ENCODE data around the gene HDAC10. TPM values are rescaled to one million over a fixed set of nuclear protein-coding genes. Genes with fewer than 3 reads are reported as not detected.

HDAC10 gene
- total and polyA plus RNA-seq, 10 donors = 25.0 to 108 (median 69.9) TPM

DNA sequence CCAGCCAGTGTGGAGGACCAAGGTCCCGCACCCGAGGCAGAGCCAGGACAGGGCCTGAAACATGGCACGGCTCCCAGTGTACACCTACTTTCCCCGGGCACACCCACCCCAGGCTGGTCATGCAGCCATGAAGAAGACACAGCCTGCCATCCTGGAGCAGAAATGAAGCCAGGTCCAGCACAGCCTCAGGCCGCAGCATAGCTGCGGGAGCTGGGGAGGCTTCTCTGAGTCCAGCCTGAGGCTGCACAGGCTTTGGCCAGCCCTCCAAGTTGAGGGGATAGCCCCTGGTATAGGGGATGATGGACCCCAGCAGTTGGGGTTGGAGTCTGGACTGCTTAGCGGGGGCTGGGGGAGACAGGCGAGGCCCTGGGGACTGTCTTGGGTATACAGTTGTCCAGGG lies 2.9 kb upstream of the HDAC10 start:
- no peaks in the 10 kb centered on the region for H3K9me3 ChIP-seq
- WGBS, 5 donors = 71 to 88% (median 84%) methylated on average over 4 to 8 of the region's 8 CpGs
- TF ChIP-seq POLR2A (IDR thresholded peaks at IDR 0.05) (no peak), POLR2AphosphoS5 (IDR thresholded peaks at IDR 0.05) (no peak)
- TF ChIP-seq, protein P1, sequence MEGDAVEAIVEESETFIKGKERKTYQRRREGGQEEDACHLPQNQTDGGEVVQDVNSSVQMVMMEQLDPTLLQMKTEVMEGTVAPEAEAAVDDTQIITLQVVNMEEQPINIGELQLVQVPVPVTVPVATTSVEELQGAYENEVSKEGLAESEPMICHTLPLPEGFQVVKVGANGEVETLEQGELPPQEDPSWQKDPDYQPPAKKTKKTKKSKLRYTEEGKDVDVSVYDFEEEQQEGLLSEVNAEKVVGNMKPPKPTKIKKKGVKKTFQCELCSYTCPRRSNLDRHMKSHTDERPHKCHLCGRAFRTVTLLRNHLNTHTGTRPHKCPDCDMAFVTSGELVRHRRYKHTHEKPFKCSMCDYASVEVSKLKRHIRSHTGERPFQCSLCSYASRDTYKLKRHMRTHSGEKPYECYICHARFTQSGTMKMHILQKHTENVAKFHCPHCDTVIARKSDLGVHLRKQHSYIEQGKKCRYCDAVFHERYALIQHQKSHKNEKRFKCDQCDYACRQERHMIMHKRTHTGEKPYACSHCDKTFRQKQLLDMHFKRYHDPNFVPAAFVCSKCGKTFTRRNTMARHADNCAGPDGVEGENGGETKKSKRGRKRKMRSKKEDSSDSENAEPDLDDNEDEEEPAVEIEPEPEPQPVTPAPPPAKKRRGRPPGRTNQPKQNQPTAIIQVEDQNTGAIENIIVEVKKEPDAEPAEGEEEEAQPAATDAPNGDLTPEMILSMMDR (IDR thresholded peaks at IDR 0.05 in 8 of 11, conservative IDR thresholded peaks at IDR 0.05 in 3 of 11) = no peak
- no peak for DNase-seq
- peaks cover 0 to 9% (median 0%) of the 10 kb centered on the region in 6 donors for H3K36me3 ChIP-seq
- no peak overlapping the region for H3K4me3 ChIP-seq
- intact Hi-C loops (cut with DNase I; ENCODE audit: low total_unique reads) = loop anchor here (5.0 kb wide), 1 partner anchor 88 kb away; the partner anchor contains the start of gene PPP6R2
- H3K4me1 ChIP-seq = peaks cover 20 to 35% (median 32%) of the 10 kb centered on the region in 6 donors
- H3K27ac ChIP-seq = no peak overlapping the region
- peaks cover 0 to 8% (median 0%) of the 10 kb centered on the region in 7 donors for H3K27me3 ChIP-seq (replicated peaks in 1 of 7)

DNA sequence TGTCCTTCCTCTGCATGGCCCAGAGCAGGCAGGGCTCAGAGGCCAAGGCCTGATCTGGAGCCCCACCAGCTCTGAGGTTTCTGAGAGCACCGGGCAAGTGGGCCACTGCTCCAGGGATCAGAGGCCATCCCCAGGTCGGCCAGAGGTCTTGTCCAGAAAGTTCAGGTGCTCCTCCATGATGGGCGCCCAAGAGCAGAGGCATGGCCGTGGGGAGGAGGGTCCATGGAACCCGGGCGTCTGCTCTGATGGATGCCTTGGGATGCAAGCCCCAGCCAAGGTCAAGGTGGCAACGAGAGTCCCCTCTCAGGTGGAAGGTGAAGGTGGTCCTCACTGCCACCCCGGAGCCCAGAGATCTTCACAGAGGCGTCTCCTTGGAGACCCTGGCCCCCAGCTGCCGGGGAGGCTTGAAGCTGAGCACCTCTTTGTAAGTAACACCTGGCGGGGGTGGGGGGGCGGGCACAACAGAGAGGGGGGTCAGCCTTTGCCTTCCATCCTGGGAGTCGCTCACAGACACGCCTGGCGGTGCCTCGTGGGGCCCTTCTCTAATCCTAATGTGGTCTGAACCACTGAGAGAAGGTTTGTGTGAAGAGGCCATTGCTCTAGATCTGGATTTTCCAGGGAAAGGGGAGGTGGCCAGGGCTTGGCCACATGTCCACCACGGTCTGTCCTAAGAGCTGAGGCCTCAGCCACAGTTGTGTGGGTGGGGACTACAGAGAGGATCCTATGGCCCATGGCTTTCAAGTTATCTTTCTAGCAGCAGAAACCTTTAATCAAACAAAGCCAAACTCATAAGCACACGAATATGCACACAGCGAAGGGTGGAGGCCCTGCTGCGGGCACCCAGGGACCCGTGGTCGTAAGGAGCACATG lies 2.2 kb upstream of the HDAC10 start:
- TF ChIP-seq, protein P1 (IDR thresholded peaks at IDR 0.05 in 8 of 11, conservative IDR thresholded peaks at IDR 0.05 in 3 of 11) = no peak
- TF ChIP-seq POLR2AphosphoS5 (IDR thresholded peaks at IDR 0.05) (no peak), POLR2A (IDR thresholded peaks at IDR 0.05) (no peak)
- H3K4me1 ChIP-seq = peaks cover 20 to 42% (median 39%) of the 10 kb centered on the region in 6 donors
- no peak overlapping the region for H3K4me3 ChIP-seq
- 83 to 91% (median 87%) methylated on average over 19 to 22 of the region's 22 CpGs for WGBS, 5 donors
- intact Hi-C loops (cut with DNase I; ENCODE audit: low total_unique reads) = loop anchor here (5.0 kb wide), 1 partner anchor 89 kb away; the partner anchor contains the start of gene PPP6R2
- H3K27me3 ChIP-seq (replicated peaks in 1 of 7) = peaks cover 0 to 1% (median 0%) of the 10 kb centered on the region in 7 donors
- H3K36me3 ChIP-seq = peaks cover 0 to 16% (median under 1%) of the 10 kb centered on the region in 6 donors
- no peak overlapping the region for H3K27ac ChIP-seq
- DNase-seq = no peak
- no peaks in the 10 kb centered on the region for H3K9me3 ChIP-seq

DNA sequence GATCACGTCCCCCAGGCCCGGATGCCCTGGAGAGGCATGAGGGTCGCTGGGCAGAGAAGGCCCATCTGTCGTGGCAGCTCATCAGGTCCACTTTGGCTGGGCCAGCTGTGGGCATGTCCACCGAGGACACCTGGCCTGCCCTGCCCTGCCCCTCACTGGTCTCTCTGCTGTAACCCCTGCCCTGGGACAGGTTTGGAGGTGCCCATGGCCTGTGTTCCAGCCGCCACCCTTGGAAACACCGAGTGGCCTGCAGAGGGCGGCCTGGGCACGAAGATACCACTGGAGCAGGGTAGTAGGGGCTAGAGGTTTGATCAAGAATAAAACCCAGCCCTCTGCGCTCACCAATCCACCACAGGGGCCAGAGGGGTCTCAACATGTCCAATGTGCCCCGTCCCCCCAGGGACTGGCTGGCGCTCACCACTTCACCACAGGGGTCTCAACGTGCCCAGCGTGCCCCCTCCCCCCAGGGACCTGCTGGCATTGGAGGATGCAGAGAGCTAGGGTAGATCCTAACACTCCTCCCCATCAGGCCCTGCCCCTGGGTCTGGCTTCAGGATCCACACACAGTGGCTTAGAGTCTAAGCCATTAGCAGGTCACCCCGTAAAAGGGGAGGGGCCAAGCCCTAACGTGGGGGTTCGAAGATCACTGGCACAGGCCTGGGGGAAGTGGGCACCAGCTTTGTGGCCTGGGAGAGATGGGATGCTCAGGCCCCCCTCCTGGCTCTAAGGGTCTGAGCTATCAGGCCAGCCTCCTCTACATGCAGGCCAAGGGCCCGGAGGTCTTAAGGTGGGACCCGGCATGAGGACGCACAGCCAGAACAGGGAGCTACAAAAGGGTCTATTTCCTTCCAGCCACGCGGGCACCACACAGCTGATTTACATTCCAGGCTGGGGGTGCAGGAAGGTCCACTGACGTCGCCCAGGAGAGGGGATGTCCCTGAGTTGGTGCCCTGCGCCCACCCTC lies 1.3 kb upstream of the HDAC10 start:
- Histone ChIP-seq H3K4me1 (peaks cover 20 to 51% (median 48%) of the 10 kb centered on the region in 6 donors), H3K27ac (peak overlapping the region; percentile 72 to 86 (median 75)), H3K9me3 (no peaks in the 10 kb centered on the region), H3K36me3 (peaks cover 0 to 25% (median 4%) of the 10 kb centered on the region in 6 donors), H3K4me3 (peak overlapping the region in 5 of 8 donors; percentile 70 to 85 (median 77)), H3K27me3 (replicated peaks in 1 of 7) (no peaks in the 10 kb centered on the region)
- intact Hi-C loops (cut with DNase I; ENCODE audit: low total_unique reads) = loop anchor here (5.0 kb wide), 1 partner anchor 90 kb away; the partner anchor contains the start of gene PPP6R2
- 43 to 56% (median 50%) methylated on average over 15 to 25 of the region's 25 CpGs for WGBS, 5 donors
- DNase-seq = peak; percentile 94
- no peak for TF ChIP-seq POLR2A (IDR thresholded peaks at IDR 0.05)
- TF ChIP-seq POLR2AphosphoS5 (IDR thresholded peaks at IDR 0.05) = peak; percentile 10 to 60 (median 42)
- TF ChIP-seq, protein P1 (IDR thresholded peaks at IDR 0.05 in 8 of 11, conservative IDR thresholded peaks at IDR 0.05 in 3 of 11) = peak; percentile 50 to 86 (median 80)
